Loucy (cell line): ENCODE data around the gene ICAM1.

Experiments used
- CTCF ChIP-seq: fragments of 200-600 bp; sonication (generic); conservative IDR thresholded peaks from 2 replicates; pipeline ENCODE4 v1.5.1; 2014; ENCODE audit warnings: mild to moderate bottlenecking, antibody characterized with exemption, low read length
- EZH2phosphoT487 ChIP-seq: fragments of 200-600 bp; IDR thresholded peaks from 2 replicates; pipeline ENCODE4 v1.6.1; 2018; ENCODE audit warnings: antibody characterized with exemption, mild to moderate bottlenecking, moderate library complexity, borderline replicate concordance

- TF ChIP-seq CTCF, result no peak
- no peak for TF ChIP-seq EZH2phosphoT487
Measured at GRCh38 chr19:10226021-10226375, 44.9 kb upstream of the ICAM1 start.
